22Rv1 (cell line): Measurements from ENCODE around the gene MSS51.

Experiments used
- H3K27ac ChIP-seq: fragments of 450-650 bp; 2 replicates; pipeline ENCODE4 v1.5.1; 2017
- CTCF ChIP-seq: fragments of 450-650 bp; IDR thresholded peaks from 2 replicates; pipeline ENCODE4 v1.5.1; 2017; ENCODE audit warnings: mild to moderate bottlenecking
- ZFX ChIP-seq: fragments of 450-650 bp; IDR thresholded peaks from 2 replicates; pipeline ENCODE4 v1.6.1; 2017; ENCODE audit warnings: antibody characterized with exemption, borderline replicate concordance

MSS51 gene

GRCh38 chr10:73439605-73440312 lies 6.4 kb upstream of the MSS51 start:
- H3K27ac ChIP-seq, result no peak overlapping the region
- TF ChIP-seq CTCF (no peak), ZFX (no peak)

DNA sequence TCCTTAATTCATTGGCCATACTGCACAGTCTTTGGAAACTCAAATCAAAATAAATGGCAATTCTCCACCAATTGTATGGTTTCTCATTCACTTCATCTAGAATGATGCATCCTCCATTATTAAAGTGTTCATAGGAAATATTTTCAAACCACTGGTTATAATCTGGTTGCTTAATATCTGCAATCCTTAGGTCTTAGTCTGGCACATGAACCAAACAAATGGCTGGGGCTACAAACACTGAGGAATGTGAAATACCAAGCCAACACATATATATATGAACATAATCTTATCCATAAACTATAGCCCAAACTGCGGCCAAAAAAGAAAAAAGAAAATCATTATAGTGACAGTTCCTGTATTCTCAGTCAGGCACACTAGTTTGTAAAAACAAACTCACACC lies 5.7 kb upstream of the MSS51 start:
- no peak overlapping the region for H3K27ac ChIP-seq
- TF ChIP-seq ZFX, result no peak
- no peak for TF ChIP-seq CTCF

GRCh38 chr10:73432646-73433537 lies 469 bp downstream of the MSS51 start:
- no peak for TF ChIP-seq ZFX
- TF ChIP-seq CTCF, result no peak
- peak overlapping the region; percentile 32 for H3K27ac ChIP-seq

- TF ChIP-seq CTCF, result no peak
- TF ChIP-seq ZFX, result no peak
- no peak overlapping the region for H3K27ac ChIP-seq
These were observed 7.0 kb downstream of the MSS51 start for GRCh38 chr10:73426318-73426717.

DNA sequence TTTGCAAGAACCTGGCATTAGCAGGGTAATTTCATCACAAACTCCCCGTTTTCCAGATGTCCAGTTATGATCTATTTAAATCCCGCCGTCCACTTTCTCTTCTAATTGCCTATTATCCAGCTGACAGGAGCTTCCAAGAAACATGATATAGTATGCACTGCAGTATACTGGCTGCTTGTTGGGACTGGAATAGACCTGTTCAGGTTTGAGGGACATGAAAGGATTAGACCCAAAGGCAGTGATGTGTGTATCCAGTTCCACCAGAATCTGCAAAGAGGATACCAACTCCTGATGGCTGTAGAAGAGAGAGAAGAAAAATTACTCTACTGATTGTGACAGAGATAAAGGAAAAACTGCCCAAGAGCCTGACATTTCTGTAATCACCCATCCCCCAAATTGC lies 8.9 kb downstream of the MSS51 start:
- TF ChIP-seq CTCF, result no peak
- no peak for TF ChIP-seq ZFX
- no peak overlapping the region for H3K27ac ChIP-seq

DNA sequence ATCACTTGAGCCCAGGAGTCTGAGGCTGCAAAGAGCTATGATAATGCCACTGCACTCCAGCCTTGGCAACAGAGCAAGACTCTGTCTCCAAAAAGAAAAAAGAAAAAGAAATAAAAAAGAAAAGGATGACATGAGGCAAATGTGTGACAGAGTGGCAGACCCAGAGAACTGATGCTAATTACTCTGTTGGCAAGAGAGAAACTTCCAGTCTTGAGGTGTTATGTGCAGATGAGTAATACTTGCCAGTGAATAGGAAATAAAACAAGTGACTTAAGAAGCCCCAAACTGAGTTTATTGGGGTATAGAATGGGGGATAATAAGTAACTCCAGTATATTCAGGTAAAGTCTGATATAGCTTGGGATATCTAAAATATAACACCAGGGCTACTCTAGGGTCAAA lies 10.1 kb downstream of the MSS51 start:
- no peak overlapping the region for H3K27ac ChIP-seq
- TF ChIP-seq CTCF, result no peak
- TF ChIP-seq ZFX, result no peak

GRCh38 chr10:73416571-73416970 lies 16.8 kb downstream of the MSS51 start:
- no peak for TF ChIP-seq CTCF
- no peak for TF ChIP-seq ZFX
- no peak overlapping the region for H3K27ac ChIP-seq
